Fibroblast of pulmonary artery (primary cell): ENCODE results near the gene DLG3.

ENCODE experiments used
- DNase-seq: peaks from one replicate; pipeline ENCODE4 v3.0.0-alpha.2; 2010; ENCODE audit warnings: low read depth
- H3K4me3 ChIP-seq: replicated peaks from 2 replicates; pipeline ENCODE4 v1.5.1; 2011; ENCODE audit warnings: low read depth, mild to moderate bottlenecking, control low read depth, low read length, moderate library complexity
- CTCF ChIP-seq: IDR thresholded peaks from 2 replicates; pipeline ENCODE4 v1.5.1; 2011; ENCODE audit warnings: mild to moderate bottlenecking, control low read depth, low read length, inconsistent platforms; ENCODE audit errors: missing control alignments

The DLG3 gene

GRCh38 chrX:70525733-70526132 lies 81.1 kb downstream of the DLG3 start:
- no peak overlapping the region for H3K4me3 ChIP-seq
- TF ChIP-seq CTCF = no peak
- no peak for DNase-seq

DNA sequence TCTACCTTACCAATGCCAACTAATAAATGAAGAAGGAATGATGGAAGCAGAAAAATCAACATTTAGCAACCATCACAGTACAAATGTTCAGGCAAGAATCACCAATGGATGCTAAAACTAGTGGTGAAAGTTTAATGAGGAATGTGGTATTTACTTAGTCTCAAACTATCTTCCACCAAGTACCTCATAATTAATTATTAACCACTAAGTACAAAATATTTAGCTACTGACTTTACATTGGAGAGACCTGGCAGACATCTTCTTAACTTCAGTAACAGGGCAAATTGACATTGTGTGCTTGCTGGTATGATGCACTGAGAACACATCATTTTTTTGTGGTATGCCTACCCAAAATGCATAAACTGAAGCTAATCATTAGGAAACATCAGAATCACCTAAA lies 82.4 kb downstream of the DLG3 start:
- DNase-seq = no peak
- TF ChIP-seq CTCF = no peak
- no peak overlapping the region for H3K4me3 ChIP-seq

DNA sequence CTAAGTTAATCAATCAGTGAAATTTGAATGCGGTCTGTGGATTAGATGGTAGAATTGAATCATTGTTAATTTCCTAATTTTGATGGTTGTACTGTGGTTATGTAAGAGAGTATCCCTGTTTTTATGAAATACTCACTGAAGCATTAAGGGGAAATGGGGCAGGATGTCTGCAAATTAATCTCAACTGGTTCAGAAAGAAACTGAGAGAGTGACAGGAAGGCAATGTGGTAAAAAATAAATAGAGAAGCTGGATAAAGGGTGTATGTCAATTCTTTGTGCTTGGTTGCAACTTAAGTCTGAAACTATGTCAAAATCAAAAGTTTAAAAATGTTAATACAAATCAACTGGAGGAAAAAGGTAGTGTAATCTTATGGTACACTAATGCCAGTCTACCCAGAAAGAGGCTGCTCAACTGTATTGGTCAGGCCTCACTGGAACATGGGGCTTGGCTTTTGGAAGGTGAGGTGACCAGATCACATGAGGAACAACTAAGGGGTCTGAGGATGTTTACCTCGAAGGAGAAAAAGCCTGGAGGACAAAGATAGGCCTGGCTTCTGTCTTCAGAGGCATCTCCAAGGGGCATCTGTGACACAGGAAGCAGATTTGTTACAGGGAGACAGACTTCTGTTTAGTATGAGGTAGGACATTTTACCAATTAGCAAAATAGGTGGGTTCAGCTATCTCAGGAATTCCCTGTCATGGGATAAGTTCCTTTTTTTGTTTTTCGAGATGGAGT lies 83.1 kb downstream of the DLG3 start:
- no peak overlapping the region for H3K4me3 ChIP-seq
- DNase-seq = no peak
- TF ChIP-seq CTCF = no peak

GRCh38 chrX:70535198-70535597 lies 90.6 kb downstream of the DLG3 start:
- DNase-seq = no peak
- H3K4me3 ChIP-seq = no peak overlapping the region

DNA sequence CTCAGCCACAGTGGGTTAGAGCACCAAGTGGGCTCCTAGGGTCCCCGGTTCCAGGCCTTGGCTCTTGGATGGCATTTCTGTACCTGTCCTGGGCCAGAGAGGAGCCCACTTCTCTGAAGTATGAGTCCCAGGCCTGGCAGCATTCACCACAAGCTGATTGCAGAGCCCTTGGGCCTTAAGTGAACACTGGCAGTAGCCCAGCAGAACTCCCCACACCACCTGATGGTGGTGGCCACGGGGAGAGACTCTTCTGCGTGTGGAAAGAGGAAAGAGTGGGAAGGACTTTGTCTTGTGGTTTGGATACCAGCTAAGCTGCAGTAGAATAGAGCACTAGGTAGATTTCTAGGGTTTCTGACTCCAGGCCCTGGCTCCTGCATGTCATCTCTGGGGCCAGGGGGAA lies 104.8 kb downstream of the DLG3 start:
- DNase-seq = no peak
- no peak overlapping the region for H3K4me3 ChIP-seq
- TF ChIP-seq CTCF = no peak

More at GRCh38 chrX:70535198-70535597, 90.6 kb downstream of the DLG3 start:
- no peak for TF ChIP-seq CTCF

GRCh38 chrX:70552130-70552704 lies 107.6 kb downstream of the DLG3 start:
- no peak for TF ChIP-seq CTCF
- no peak overlapping the region for H3K4me3 ChIP-seq
- DNase-seq = peak; percentile 7

- no peak for TF ChIP-seq CTCF
- DNase-seq = no peak
- no peak overlapping the region for H3K4me3 ChIP-seq
Observed at GRCh38 chrX:70553516-70553915, 108.9 kb downstream of the DLG3 start.
